Gastrocnemius medialis (tissue), 4 donors: ENCODE results near the gene P2RY2.

Experiments used
- POLR2A ChIP-seq, 2 donors: fragments of 450-650 bp; IDR thresholded peaks; one replicate each; pipeline ENCODE4 v1.6.1; 2017; ENCODE audit warnings: antibody characterized with exemption in 2 of 2, mild to moderate bottlenecking in 2 of 2, moderate library complexity in 2 of 2
- TF ChIP-seq, protein P1 (sequence below), 5 experiments: fragments of 450-650 bp in 3 of 5; fragments of 200-600 bp in 2 of 5; sonication (generic) in 2 of 5; IDR thresholded peaks in 4 of 5; conservative IDR thresholded peaks in 1 of 5; 1 replicate in 4 of 5; 2 replicates in 1 of 5; pipeline ENCODE4 v1.5.1; 2016 to 2019; ENCODE audit warnings: antibody characterized with exemption in 5 of 5, mild to moderate bottlenecking in 3 of 5, moderate library complexity in 3 of 5

DNA sequence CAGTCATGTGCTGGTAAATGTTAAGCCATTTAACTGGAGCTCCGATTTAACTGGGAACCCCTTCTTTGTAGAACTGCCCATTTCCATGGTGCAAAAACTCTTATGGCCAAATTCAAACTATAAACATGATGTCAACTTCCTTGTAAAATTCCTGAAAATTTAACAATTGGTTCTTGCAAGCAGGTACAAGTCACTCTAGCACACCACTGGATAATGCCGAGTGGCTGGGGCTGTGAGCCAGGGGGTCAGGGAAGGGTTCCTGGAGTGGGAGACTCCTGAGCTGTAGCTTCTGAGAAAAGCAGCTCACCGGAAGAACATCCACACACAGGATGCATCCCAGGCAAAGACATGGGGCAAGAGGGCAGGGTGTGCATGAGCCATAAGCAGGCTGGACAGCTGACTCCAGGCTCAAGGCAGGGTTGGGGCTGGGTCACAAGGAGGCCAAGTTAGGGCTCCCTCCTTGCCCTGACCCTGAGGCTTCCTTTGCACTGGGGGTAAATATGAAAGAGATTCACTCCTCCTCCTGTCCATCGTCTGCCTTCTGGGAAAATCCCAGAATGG, 18.2 kb downstream of the P2RY2 start:
- TF ChIP-seq, protein P1, sequence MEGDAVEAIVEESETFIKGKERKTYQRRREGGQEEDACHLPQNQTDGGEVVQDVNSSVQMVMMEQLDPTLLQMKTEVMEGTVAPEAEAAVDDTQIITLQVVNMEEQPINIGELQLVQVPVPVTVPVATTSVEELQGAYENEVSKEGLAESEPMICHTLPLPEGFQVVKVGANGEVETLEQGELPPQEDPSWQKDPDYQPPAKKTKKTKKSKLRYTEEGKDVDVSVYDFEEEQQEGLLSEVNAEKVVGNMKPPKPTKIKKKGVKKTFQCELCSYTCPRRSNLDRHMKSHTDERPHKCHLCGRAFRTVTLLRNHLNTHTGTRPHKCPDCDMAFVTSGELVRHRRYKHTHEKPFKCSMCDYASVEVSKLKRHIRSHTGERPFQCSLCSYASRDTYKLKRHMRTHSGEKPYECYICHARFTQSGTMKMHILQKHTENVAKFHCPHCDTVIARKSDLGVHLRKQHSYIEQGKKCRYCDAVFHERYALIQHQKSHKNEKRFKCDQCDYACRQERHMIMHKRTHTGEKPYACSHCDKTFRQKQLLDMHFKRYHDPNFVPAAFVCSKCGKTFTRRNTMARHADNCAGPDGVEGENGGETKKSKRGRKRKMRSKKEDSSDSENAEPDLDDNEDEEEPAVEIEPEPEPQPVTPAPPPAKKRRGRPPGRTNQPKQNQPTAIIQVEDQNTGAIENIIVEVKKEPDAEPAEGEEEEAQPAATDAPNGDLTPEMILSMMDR (IDR thresholded peaks at IDR 0.05 in 4 of 5, conservative IDR thresholded peaks at IDR 0.05 in 1 of 5) = no peak
- no peak for TF ChIP-seq POLR2A (IDR thresholded peaks at IDR 0.05)
